HG03097 (cell line): ENCODE data around the gene PARP9.

Experiments
- ATAC-seq: cut with Tn5 transposase; IDR thresholded peaks from one replicate; pipeline ENCODE4 v1.9.1; 2021; ENCODE audit not compliant: unreplicated experiment, low FRiP score

PARP9 gene

DNA sequence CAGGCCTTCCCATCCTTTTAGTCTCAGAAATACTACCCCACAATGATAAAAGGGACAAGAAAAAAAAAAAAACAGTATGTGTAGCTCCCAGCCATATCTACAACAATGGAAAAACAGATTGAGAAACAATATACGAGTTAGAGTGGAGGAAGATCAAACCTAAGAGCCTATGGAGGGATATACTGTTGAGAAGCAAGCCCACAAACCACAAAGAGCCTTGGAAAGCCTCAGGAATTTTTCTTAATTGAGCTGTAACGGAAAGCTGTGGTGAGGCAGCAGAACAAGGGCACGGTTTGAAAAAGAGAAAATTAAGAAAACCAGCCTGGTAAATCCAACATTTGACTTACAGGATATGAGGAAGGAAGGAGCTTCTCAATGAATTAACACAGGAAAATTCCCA is 70.8 kb downstream of the PARP9 start:
- ATAC-seq = no peak

DNA sequence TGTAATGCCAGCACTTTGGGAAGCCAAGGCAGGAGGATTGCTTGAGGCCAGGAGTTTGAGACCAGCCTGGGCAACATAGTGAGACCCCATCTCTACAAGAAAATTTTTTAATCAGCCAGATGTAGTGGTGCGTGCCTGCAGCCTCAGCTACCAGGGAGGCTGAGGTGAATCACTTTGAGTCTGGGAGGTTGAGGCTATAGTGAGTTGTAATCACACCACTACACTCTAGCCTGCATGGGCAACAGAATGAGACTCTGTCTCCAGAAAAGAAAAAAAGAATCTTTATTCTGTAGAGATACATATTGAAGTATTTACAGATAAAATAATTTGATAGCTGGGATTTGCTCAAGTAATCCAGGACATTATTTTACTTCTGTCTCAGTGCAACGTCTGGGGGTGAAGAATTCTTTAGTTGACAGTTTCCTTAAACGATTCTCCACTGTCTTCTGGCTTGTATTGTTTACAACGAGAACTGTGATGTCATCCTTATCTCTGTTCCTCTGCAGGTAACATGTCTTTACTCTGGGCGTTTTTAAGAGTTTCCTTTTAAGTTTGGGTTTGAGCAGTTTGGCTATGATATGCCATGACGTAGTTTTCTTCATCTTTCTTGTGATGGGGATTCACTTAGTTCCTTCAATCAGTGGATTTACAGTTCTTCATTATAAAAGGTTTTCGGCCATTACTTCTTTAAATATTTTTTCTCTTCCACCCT is 75.7 kb downstream of the PARP9 start:
- ATAC-seq = no peak

DNA sequence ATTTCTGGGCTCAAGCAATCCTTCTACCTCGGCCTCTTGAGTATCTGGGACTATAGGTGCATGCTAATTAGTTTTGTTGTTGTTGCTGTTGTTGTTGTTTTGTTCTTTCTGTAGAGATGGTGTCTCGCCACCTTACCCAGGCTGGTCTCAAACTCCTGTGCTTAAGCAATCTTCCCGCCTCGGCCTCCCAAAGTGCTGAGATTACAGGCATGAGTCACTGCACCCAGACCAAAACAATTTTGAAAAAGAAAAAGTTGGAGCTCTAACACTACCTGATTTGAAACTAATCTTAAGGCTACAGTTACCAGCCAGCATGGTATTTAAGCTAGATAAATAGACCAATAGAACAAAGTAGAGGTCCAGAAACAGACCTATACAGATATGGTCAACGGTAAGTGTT is 79.1 kb downstream of the PARP9 start:
- no peak for ATAC-seq

- no peak for ATAC-seq
These were observed 82.7 kb downstream of the PARP9 start for GRCh38 chr3:122481390-122481789.
